Measurements from ENCODE around the gene AK1. TPM values are rescaled to one million over a fixed set of nuclear protein-coding genes. Genes with fewer than 3 reads are reported as not detected.

AK1 gene
- total RNA-seq, 4 donors from 2014 or later, result 14.2 to 35.6 (median 19.1) TPM

DNA sequence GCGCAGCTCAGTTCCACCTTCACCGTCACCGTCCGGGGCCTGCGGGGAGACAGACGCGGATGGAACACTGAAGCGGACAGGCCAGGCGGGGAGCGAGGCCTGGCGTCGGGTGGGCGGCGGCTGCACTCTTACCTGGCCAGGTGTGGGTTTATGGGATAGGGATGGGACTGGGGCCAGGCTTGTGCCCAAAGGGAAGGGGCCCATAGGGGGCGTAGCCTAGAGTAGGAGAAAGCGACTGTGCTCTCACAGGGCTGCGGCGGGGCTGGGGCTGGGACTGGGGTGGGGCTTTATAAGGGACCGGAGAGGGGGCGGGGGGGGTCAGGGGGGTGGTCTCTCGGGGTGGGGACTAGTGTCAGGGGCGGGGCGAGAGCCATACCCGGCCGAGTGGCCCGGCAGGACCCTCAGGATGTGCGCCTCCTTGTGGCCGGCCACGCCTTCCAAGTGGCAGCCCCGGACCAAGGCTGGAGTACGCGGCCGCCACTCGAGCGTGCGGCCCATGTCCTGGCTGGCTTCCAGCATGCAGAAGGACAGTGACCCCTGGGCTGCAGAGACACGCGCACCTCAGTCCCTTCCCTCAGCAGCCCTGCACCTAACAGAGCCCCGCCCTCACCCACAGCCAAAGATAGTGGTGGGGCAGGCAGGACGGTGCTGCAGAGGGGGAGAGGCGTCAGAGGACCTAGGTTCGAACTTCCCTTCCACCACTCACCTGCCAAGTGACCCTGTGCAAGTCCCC is 52.0 kb downstream of the AK1 start:
- TF ChIP-seq CTCF (IDR thresholded peaks at IDR 0.05; ENCODE audit: low read depth), result no peak

GRCh38 chr9:127822108-127822507 is 55.4 kb downstream of the AK1 start:
- TF ChIP-seq CTCF (IDR thresholded peaks at IDR 0.05; ENCODE audit: low read depth), result no peak

GRCh38 chr9:127818574-127818973 is 58.9 kb downstream of the AK1 start:
- no peak for TF ChIP-seq CTCF (IDR thresholded peaks at IDR 0.05; ENCODE audit: low read depth)

GRCh38 chr9:127817881-127818434 is 59.5 kb downstream of the AK1 start:
- TF ChIP-seq CTCF (IDR thresholded peaks at IDR 0.05; ENCODE audit: low read depth), result no peak

- TF ChIP-seq CTCF (IDR thresholded peaks at IDR 0.05; ENCODE audit: low read depth), result no peak
Observed at GRCh38 chr9:127816728-127817127, 60.7 kb downstream of the AK1 start.

Small RNA genes within 50 kb of the gene (small RNA-seq; reads per million reads assigned to genes)
- gene MIR4672, result not detected
- gene RF00019, result 0.49 reads per million
- gene RNA5SP296, result not detected

Other genes with a start within 250 kb of the AK1 start
- not detected for gene CFAP157, start 170.7 kb downstream of the AK1 start, total RNA-seq
- 10 to 100 TPM in 3 of 4 donors, 1 to 10 TPM in 1; 9.9 to 32.8 (median 17.2) TPM for gene PTRH1, start 162.0 kb downstream of the AK1 start, total RNA-seq
- under 1 TPM in 1 of 4 donors, not detected in 3; 0.16 TPM for gene TTC16, start 161.6 kb downstream of the AK1 start, total RNA-seq
- gene TOR2A, start 142.4 kb downstream of the AK1 start, total RNA-seq, result 10 to 100 TPM in 2 of 4 donors, 1 to 10 TPM in 2; 4.1 to 14.3 (median 8.8) TPM
- 10 to 100 TPM in 1 of 4 donors, 1 to 10 TPM in 3; 6.8 to 23.0 (median 8.4) TPM for gene SH2D3C, start 99.0 kb downstream of the AK1 start, total RNA-seq
- gene CDK9, start 91.6 kb downstream of the AK1 start, total RNA-seq, result 10 to 100 TPM; 44.0 to 91.4 (median 56.2) TPM
- gene FPGS, start 74.8 kb downstream of the AK1 start, total RNA-seq, result 100 to 1,000 TPM in 1 of 4 donors, 10 to 100 TPM in 3; 42.0 to 230 (median 75.4) TPM
- 100 to 1,000 TPM in 1 of 4 donors, 10 to 100 TPM in 3; 37.9 to 153 (median 50.8) TPM for gene ENG, start 23.0 kb downstream of the AK1 start, total RNA-seq
- gene ST6GALNAC6, start 21.9 kb upstream of the AK1 start, total RNA-seq, result 100 to 1,000 TPM; 101 to 287 (median 176) TPM
- 10 to 100 TPM in 3 of 4 donors, 1 to 10 TPM in 1; 9.6 to 39.1 (median 21.4) TPM for gene ST6GALNAC4, start 39.4 kb upstream of the AK1 start, total RNA-seq
- gene PIP5KL1, start 53.1 kb upstream of the AK1 start, total RNA-seq, result 1 to 10 TPM in 2 of 4 donors, under 1 TPM in 1, not detected in 1; 0.44 to 2.3 (median 1.0) TPM
- gene DPM2, start 60.2 kb upstream of the AK1 start, total RNA-seq, result 10 to 100 TPM in 2 of 4 donors, 1 to 10 TPM in 2; 7.5 to 14.2 (median 9.6) TPM
- 10 to 100 TPM in 1 of 4 donors, 1 to 10 TPM in 3; 4.8 to 21.2 (median 8.1) TPM for gene EEIG1, start 103.3 kb upstream of the AK1 start, total RNA-seq
- gene NAIF1, start 189.6 kb upstream of the AK1 start, total RNA-seq, result 1 to 10 TPM; 3.6 to 9.5 (median 8.9) TPM
- 10 to 100 TPM; 13.4 to 60.1 (median 19.5) TPM for gene SLC25A25, start 190.6 kb upstream of the AK1 start, total RNA-seq

Measured in subcutaneous adipose tissue (tissue), 4 donors.